ENCODE data around the gene FGD5.
"Not testable (repeated sequence)": the region's sequence is repeated elsewhere in the genome, so short reads cannot be mapped to it uniquely, and the experiment has no call there.

The FGD5 gene

GRCh38 chr3:14808025-14808424 lies 10.7 kb upstream of the FGD5 start:
- DNase-seq, result no peak

DNA sequence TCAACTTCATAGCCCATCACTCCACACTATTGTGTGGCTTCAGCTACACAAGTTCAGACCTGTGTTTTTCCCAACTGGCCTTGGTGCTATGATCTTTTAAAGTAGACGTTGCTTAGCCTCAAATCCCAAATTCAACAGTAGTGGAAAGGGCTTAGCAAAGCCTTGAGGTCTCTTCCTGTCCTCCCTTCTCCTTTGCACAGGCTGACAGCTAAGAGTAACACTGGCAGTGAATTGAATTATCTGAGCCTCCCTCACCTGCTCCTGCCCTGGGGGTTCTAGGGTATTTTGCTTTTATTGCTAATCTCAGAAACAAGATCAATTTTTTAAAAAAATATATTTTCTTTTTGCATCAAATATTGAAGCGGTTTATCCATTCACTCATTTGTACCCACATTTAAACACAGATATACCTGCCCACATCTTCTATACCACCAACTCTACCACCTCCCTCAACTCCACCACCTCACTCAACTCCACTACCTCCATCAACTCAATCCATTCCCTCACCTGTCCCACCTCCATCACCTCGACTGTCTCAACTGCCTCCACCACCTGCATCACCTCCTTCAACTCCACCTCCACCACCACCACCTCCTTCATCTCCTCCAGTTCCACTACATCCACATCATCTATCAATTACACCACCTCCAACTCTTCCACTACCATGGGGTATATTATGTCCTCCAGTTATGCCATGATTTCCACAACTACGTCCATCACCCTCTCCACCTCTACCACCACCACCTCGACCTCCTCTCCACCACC lies 10.1 kb upstream of the FGD5 start:
- DNase-seq, result no peak

- not testable (repeated sequence) for DNase-seq
Measured at GRCh38 chr3:14809611-14810010, 9.2 kb upstream of the FGD5 start.

- DNase-seq, result no peak
Measured at GRCh38 chr3:14810070-14810791, 8.5 kb upstream of the FGD5 start.

- no peak for DNase-seq
Measured at GRCh38 chr3:14810801-14811661, 7.7 kb upstream of the FGD5 start.

- DNase-seq, result no peak
Measured at GRCh38 chr3:14811684-14812083, 7.1 kb upstream of the FGD5 start.

DNA sequence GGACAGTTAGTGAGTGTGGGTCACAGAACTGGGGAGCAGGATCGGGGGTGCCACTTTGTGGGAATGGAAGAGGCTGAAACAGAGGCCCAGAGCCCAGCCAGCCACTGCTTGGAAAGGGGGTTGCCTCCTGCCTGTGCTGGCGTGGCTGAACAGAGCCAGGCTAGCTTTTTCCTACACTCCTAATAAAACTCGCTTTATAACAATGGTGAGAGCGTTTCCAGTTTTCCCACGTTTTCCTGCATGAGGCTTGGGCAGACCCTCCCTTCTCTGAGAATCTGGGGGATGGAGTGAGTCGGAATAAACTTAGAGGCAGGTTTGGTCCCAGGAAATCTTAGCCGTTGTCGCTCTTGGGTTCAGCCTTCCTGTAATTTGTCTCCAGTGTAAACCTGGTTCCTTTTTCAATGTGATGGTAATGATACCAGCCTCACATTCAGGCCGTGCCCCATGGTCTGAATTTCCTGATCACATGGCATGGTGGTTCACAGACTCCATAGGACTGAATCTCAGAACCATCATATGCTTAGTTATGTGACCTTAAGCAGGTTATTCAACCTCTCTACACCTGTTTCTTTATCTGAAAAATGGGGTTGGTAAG lies 6.5 kb upstream of the FGD5 start:
- no peak for DNase-seq

GRCh38 chr3:14814411-14814871 lies 4.3 kb upstream of the FGD5 start:
- no peak for DNase-seq

GRCh38 chr3:14816359-14816758 lies 2.4 kb upstream of the FGD5 start:
- DNase-seq, result no peak

DNA sequence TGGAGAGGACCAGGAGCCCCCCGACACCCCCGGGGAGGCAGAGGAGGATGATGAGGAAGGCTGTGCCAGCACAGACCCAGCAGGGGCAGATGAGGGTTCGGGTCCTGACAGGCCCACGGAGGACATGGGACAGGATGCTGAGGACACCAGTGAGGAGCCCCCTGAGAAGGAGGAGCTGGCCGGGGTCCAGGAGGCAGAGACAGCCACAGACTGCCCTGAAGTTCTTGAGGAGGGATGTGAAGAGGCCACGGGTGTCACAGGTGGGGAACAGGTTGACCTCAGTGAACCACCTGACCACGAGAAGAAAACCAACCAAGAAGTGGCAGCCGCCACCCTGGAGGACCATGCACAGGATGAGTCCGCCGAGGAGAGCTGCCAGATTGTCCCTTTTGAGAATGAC lies 909 bp downstream of the FGD5 start:
- DNase-seq, result no peak

- DNase-seq, result no peak
Measured at GRCh38 chr3:14820156-14820555, 1.4 kb downstream of the FGD5 start.

- DNase-seq, result no peak
Measured at GRCh38 chr3:14821151-14821550, 2.4 kb downstream of the FGD5 start.

GRCh38 chr3:14822134-14822533 lies 3.4 kb downstream of the FGD5 start:
- DNase-seq, result no peak

- no peak for DNase-seq
Measured at GRCh38 chr3:14822670-14823390, 4.1 kb downstream of the FGD5 start.

DNA sequence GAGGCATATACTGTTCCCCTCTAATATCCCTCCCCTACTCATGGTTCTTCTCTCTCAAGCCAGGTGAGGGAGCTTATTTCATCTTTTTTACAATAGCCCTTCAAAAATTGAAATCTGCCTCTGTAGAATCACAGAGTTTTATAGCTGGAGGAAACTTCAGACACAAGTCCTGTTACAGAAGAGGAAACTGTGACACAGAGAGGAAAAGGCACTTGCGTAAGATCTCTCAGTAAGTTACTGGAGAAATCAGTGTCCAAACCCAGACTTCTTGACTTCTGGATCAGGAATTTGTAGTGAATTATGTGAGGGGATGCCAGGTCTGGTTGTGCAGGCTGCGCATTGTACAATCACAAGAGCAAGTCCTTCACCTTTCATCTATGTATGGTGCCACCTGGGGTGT lies 4.6 kb downstream of the FGD5 start:
- DNase-seq, result no peak

DNA sequence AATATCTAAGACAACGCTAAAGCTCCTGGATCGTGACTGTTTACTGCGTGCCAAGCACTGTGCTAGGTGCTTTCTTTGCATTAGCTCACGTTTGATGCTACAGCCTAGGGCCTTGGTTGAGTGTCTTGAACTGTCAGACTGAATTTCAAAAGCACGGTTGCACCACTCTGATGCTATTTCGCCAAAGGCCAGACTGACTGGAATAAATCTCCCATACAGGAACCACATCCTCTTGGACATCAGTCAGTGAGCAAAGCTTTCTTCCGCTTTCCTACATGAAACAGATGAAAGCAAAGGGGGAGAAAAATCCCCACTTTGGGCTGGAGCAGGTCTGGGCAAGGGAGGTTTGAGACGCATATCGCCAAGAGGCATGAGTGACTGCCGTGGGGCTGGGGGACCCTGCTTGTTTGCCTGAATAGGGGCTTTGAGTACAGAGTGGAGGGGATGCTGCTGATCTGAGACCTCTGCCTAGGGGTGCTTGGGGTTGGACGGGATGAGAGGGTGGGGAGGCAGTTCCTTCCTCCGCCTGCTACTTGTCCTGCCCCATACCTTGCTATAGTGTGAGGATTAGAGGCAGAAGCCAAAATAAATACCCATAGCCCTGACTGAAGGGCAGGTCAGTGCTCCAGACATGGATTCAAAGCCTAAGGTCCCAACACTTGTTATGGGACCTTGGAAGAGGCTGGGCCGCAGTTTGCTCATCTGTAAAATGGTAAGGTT lies 5.3 kb downstream of the FGD5 start:
- DNase-seq, result no peak

GRCh38 chr3:14824646-14825045 lies 5.9 kb downstream of the FGD5 start:
- DNase-seq, result no peak

DNA sequence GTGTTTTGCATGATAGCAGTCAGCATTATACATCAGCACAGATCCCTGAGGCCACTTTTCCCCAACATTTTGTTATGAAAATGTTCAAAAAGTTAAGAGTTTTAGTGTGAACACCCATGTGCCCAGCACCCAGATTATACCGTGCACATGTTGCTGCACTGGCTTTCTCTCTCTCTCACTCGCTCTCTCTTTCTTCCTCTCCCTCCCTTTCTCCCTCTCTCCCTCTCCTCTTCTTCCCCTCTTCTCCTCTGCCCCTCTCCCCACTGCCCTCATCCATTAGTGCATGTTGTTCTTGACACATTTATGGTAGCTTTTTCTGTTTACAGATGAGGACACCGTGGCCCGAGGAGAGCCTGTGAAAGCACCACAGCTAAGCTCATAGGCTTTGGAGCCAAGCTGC lies 7.3 kb downstream of the FGD5 start:
- DNase-seq, result no peak

- DNase-seq, result no peak
Measured at GRCh38 chr3:14827776-14828175, 9.0 kb downstream of the FGD5 start.

DNA sequence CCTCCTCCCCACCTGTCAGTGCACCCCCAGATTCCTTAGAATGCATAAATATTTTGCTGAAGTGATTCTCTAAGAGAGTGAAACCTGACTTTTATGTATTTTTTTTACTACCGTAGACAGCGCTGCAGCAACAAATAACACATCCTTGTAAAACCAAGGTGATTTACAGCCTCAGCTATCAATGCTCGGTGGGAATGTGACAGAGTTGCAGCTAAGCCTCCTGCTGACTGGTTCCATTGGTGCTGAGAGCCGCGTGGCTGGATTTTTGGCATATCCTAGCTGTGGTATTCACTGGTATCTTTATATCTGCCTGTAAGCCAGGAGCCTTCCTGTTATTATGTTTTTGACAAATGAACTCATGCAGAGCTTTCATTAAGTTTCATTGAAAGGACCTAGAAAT lies 11.0 kb downstream of the FGD5 start:
- DNase-seq, result no peak

GRCh38 chr3:14831916-14832450 lies 13.2 kb downstream of the FGD5 start:
- no peak for DNase-seq

Measured in NCI-H510A treated with DMSO at 0.1 percent for 48 hours (cell line).